Testis (tissue), 2 donors: ENCODE data around the gene PEPD.

Source experiments
- POLR2A ChIP-seq: fragments of 450-650 bp; IDR thresholded peaks from one replicate; pipeline ENCODE4 v1.6.1; 2017; ENCODE audit warnings: antibody characterized with exemption, mild to moderate bottlenecking, moderate library complexity
- TF ChIP-seq, protein P1 (sequence below), 3 experiments: fragments of 450-650 bp in 2 of 3; fragments of 200-600 bp in 1 of 3; sonication (generic) in 1 of 3; IDR thresholded peaks; one replicate each; pipeline ENCODE4 v1.5.1; 2016 to 2019; ENCODE audit warnings: antibody characterized with exemption in 3 of 3, mild to moderate bottlenecking in 2 of 3, moderate library complexity in 1 of 3

DNA sequence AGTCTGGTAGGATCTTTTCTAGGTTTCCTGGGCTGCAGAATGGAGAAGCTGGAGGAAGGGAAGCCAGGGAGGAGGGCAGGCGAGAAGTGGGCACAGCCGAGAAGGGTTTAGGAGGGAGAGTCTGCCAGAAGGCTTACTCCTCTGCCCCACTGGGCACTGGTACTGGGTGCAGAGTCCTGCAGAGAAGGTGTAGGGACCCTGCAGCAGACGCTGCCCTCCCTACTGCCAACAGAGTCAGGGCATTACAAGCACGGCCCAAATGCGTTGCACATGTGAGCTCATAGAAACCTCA is 726 bp upstream of the PEPD start:
- TF ChIP-seq, protein P1, sequence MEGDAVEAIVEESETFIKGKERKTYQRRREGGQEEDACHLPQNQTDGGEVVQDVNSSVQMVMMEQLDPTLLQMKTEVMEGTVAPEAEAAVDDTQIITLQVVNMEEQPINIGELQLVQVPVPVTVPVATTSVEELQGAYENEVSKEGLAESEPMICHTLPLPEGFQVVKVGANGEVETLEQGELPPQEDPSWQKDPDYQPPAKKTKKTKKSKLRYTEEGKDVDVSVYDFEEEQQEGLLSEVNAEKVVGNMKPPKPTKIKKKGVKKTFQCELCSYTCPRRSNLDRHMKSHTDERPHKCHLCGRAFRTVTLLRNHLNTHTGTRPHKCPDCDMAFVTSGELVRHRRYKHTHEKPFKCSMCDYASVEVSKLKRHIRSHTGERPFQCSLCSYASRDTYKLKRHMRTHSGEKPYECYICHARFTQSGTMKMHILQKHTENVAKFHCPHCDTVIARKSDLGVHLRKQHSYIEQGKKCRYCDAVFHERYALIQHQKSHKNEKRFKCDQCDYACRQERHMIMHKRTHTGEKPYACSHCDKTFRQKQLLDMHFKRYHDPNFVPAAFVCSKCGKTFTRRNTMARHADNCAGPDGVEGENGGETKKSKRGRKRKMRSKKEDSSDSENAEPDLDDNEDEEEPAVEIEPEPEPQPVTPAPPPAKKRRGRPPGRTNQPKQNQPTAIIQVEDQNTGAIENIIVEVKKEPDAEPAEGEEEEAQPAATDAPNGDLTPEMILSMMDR (IDR thresholded peaks at IDR 0.05) = no peak
- no peak for TF ChIP-seq POLR2A
